ENCODE data around the gene WLS. TPM values are rescaled to one million over a fixed set of nuclear protein-coding genes. Genes with fewer than 3 reads are reported as not detected.
A peak's percentile ranks its signal among the peaks of the same experiment; 100 is the strongest.

The WLS gene
- total and polyA plus RNA-seq, 10 of the 15 experiments (the other 5 are each of a cell fraction or from before 2014, with no cell fraction given): 0.04 to 0.36 TPM; not detected in 8

GRCh38 chr1:68188060-68188538 is 44.2 kb downstream of the WLS start (continued):
- no peak for TF ChIP-seq BCL3 (IDR thresholded peaks at IDR 0.05; ENCODE audit: borderline replicate concordance, insufficient read depth, low read depth, low read length, poor library complexity, severe bottlenecking)
- peak; percentile 32; the same call in 1 of the 2 replicates for TF ChIP-seq RUNX3 (IDR thresholded peaks at IDR 0.05; ENCODE audit: low read length)
- no peak for TF ChIP-seq NRF1 (conservative IDR thresholded peaks at IDR 0.05; ENCODE audit: low read depth, low read length)
- TF ChIP-seq CUX1 (IDR thresholded peaks at IDR 0.05; ENCODE audit: insufficient replicate concordance, low read depth, low read length): no peak
- peak; percentile 32 to 50; a peak in 2 of 4 replicates for TF ChIP-seq IKZF2 (IDR thresholded peaks at IDR 0.05)
- peak; percentile 65 for TF ChIP-seq PKNOX1 (IDR thresholded peaks at IDR 0.05)
- TF ChIP-seq DPF2 (IDR thresholded peaks at IDR 0.05): peak; percentile 66; the same call in 1 of the 2 replicates
- TF ChIP-seq WRNIP1 (IDR thresholded peaks at IDR 0.05; ENCODE audit: borderline replicate concordance, low read depth, low read length): no peak
- TF ChIP-seq SPI1 (IDR thresholded peaks at IDR 0.05; ENCODE audit: borderline replicate concordance, insufficient read depth, low read depth, low read length): no peak
- TF ChIP-seq EZH2 (IDR thresholded peaks at IDR 0.05; ENCODE audit: borderline replicate concordance, control insufficient read depth, low read depth, low read length): no peak
- no peak for TF ChIP-seq SREBF2 (IDR thresholded peaks at IDR 0.05; ENCODE audit: low read length)

Measured in GM12878 (cell line).